Inflammatory macrophage treated with lipopolysaccharide for 4 hours (primary cell): ENCODE data around the gene MEAF6.

Source experiments
- DNase-seq: peaks from one replicate; pipeline ENCODE4 v3.0.0-alpha.2; 2020

MEAF6 gene

DNA sequence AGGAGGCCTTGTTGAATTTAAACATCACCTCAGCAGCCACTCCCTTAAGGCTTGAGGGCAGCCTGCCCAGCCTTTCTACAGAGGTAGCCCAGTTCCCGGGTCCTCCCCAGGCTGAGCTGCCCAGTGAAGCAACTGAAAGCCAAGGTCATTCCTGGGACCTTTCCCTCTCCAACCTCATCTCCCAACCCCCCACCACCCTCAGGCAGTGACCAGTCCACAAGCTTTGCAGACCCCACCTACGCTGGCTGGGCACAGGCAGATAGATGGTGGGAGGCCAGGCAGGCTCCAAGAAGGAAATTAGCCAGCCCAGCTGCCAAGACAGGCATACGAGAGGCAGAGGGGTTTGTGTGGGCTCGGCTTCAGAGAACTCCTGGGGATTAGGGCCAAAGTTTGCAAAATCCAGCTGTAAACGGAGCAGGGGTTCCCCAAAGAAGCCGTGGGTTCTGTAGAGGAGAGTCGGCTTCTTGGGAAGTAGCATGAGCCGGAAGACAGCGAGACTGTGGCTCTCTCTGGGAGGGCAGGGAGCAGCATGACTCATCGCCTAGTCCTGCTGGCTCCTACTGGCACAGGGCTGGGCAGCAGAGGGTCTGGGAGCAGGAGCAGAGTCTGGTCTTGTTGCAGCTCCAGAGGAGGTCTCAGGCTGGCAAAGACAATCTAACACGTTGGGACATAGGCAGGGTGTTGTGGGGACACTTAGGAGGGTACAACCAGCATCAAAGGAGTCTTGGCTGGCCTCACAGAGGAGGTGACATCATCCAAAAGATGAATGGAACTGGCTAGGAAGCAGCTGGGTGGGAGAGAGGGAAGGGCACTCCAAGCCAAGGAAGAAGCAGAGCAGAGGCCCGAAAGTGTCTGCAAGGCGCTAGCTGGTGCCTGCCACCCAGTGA lies 43.0 kb downstream of the MEAF6 start:
- peak; percentile 88 for DNase-seq

- DNase-seq, result peak; percentile 94
Measured at GRCh38 chr1:37469386-37469785, 45.2 kb downstream of the MEAF6 start.

- DNase-seq, result no peak
Measured at GRCh38 chr1:37468037-37468436, 46.5 kb downstream of the MEAF6 start.

GRCh38 chr1:37465593-37466517 lies 48.7 kb downstream of the MEAF6 start:
- DNase-seq, result peak; percentile 55

DNA sequence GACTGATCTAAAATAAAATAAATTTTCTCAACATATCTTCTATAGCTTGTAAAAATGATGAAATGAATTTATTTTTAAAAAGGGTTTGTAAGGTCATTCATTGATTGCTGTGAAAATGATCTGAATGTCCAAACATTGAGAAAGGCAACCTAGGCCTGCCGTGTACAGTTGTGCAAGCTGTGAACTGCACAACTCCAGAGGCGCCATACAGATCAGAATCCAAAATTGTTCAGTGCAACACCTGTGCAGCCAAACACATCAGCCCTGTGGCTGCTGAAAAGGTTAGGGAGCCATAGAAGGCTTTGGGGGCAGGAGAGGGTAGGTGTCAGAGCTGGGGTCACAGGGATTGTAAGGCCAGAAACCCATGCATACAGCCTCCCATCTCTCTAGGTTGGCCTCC lies 50.1 kb downstream of the MEAF6 start:
- DNase-seq, result no peak

DNA sequence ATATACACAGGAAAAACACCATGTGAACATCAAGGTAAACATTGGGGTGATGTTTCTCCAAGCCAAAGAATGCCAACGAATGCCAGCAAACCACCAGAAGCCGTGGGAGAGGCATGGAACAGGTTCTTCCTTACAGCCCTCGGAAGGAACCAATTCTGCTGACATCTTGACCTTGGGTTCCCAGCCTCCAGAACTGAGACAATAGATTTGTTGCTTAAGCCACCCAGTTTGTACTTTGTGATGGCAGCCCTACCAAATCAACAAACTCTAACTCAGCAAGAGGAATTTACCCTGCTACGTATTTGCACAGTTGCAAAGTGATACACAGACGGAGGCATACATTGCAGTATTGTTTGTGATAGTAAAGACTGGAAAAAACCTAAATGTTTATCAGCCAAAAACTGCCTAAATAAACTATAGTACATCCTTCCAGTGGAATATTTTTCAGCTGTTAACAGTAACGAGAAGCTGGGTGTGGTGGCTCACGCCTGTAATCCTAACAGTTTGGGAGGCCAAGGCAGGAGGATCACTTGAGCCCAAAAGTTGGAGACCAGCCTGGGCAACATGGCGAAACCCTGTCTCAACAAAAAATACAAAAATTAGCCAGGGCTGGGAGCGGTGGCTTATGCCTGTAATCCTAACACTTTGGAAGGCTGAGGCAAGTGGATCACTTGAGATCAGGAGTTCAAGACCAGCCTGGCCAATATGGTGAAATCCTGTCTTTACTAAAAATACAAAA lies 52.7 kb downstream of the MEAF6 start:
- DNase-seq, result no peak

- no peak for DNase-seq
Measured at GRCh38 chr1:37458551-37458950, 56.0 kb downstream of the MEAF6 start.

DNA sequence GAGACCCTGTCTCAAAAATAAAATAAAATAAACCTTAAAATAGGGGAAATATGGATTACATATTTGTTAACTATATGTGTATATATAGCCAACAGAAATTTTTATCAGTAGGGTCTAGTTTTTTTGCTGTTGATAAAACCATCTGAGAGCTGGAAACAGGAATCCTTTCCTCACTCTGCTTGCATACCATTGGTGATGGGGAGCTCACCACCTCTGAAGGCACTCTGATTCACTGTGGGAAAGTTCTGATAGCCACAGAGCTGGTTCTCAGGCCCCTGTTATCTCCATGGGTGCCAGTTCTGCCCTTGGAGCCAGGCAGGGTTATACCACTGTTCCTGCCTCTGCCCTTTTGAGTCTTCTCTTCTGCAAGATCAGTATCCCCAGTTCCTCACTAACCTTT lies 58.0 kb downstream of the MEAF6 start:
- no peak for DNase-seq

DNA sequence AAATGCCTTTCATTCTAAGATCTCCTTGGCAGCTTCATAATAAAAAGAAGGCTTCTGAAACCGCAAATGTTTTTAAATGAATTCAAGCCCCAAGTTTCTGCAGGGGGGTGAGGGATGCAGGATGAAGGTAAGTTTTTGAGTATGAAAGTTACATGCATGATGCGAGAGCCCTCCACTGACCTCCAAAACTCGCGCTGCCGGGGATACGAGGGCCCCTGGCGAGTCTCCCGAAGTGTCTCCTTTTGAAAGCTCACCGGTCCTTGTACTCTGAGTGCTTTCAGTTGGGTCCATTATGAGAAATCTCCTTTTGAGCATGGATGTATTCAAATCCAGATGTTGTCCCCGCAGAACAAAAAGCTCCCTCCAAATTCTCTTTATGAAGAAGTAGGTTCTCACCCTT lies 59.0 kb downstream of the MEAF6 start:
- DNase-seq, result no peak

DNA sequence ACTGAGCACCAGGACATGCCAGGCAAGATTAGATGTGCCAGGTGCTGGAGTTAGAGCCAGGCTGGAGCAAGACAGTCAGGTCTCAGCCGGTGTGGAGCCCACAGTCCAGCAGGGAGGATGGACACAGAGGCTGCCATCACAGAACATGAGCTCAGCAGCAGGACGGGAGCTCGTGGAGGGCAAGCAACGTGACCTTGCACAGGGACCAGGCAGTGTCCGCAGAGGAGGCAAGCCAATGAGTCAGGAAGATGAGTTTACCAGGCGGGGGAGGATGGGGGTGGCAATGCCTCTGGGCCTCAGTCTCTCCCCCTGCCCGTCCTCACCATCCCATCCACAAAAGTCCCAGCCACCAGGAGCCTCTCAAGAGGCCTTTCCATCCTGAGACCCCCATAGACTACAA lies 60.9 kb downstream of the MEAF6 start:
- no peak for DNase-seq

DNA sequence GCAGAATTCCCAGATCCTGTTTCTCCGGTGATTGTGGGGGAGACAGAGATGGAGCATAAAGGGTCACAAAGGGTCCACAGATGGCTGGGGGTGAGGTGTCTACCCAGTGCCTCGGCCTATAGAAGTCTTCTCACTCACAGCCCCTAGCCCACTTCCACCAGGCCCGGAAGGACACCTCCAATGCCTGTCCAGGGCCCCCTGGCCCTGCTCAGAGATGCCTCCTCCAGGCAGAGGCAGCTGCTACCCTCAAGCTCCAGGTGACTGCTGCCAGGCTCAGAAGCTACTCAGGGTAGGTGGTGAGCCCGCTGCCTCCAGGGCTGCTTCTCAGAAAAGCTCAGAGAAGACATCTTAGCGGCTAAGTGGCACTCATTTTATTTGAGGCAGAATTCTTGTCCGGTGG lies 62.1 kb downstream of the MEAF6 start:
- DNase-seq, result no peak

DNA sequence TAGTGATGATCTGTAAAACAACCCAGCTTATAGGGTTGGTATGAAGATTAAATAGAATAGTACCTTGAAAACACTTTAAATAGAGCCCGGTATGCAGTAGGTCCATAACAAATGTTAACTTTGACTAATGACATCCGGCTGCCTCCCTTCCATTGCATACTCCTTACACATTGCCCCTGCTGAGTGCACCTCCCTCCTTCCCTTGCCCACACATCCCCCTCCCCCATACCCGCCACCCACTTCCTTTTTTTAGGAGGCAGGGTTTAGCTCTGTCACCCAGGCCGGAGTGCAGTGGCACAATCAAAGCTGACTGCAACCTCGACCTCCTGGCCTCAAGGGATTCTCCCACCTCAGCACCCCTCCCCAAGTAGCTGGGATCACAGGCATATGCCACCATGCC lies 64.6 kb downstream of the MEAF6 start:
- peak; percentile 61 for DNase-seq

DNA sequence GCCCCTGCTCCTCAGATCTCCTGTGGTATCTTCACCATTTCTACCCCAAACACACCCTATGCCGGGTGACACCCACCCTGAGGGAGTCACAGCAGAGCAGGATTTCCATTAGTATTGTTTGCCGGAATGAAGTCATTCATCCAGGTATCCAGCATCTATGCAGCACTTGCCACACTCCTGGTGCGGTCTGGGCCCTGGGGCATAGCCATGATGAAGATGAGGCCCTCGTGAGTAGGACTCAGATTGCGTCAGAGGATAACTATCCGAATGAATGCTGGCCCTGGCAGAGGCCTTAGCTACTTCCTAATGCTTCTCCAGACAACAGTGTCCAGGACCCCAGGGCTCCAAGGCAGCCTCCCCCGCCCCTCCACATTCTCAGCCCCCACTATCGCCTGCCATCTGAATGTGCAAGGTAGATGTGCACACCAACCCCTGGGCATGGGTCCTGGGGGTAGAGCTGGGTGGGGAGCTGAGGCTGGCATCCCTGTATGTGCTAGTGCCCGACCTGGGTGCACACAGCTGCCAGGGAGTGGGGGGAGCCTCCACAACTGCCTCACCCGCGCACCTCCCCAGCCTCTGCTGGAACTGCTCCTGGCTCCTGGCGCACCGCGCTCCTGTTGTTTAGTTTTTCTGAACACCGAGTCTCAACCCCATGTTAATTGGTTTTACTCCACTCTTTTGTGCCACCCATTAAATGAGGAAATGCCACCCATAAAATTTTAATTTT lies 65.7 kb downstream of the MEAF6 start:
- no peak for DNase-seq

DNA sequence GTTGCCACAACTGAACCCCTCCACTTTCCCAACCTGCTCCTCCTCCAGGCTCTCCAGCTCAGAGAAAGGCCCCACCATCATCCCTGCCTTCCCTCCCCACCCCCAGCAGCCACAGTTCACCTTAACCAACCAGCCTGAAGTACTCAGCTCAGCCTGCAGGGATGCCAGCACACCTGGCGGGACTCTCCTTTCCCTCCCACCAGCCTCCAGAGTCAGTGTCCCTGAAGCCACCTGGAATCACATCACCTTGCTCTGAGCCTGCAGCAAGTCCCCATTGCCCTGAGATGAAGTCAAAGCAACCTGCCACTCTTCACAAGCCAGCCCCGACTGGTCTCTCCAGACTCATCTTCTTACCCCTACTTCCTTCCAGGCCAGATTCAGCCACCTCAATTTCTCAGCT lies 66.4 kb downstream of the MEAF6 start:
- DNase-seq, result no peak

- no peak for DNase-seq
Measured at GRCh38 chr1:37446874-37447273, 67.7 kb downstream of the MEAF6 start.

- no peak for DNase-seq
Measured at GRCh38 chr1:37442644-37443043, 71.9 kb downstream of the MEAF6 start.
